Astrocyte (in vitro differentiated cells and primary cell): ENCODE measurements around the gene SPOCK1. TPM values are rescaled to one million over a fixed set of nuclear protein-coding genes. Genes with fewer than 3 reads are reported as not detected.

Experiments
- DNase-seq: peaks from one replicate; pipeline ENCODE4 v3.0.0-alpha.2; 2010; ENCODE audit warnings: low read depth
- FAIRE-seq: peaks from 2 replicates; lab custom pipeline; 2011; peaks lifted over from hg19 to GRCh38; lab: Jason Lieb, UNC
- H2AFZ ChIP-seq: 2 replicates; pipeline ENCODE4 v1.6.0; 2012; ENCODE audit warnings: low read depth, low read length, inconsistent platforms
- H3K27ac ChIP-seq: 2 replicates; pipeline ENCODE4 v1.5.1; 2011; ENCODE audit warnings: low read depth, low read length, inconsistent platforms
- H3K27me3 ChIP-seq: 2 replicates; pipeline ENCODE4 v1.6.0; 2011; ENCODE audit warnings: low read length, inconsistent platforms; ENCODE audit not compliant: insufficient read depth
- H3K36me3 ChIP-seq: 2 replicates; pipeline ENCODE4 v1.5.1; 2011; ENCODE audit warnings: low read length, inconsistent platforms; ENCODE audit not compliant: insufficient read depth
- H3K4me1 ChIP-seq: 2 replicates; pipeline ENCODE4 v1.5.1; 2011; ENCODE audit warnings: low read length, inconsistent platforms; ENCODE audit not compliant: insufficient read depth
- H3K4me2 ChIP-seq: 2 replicates; pipeline ENCODE4 v1.6.0; 2012; ENCODE audit warnings: low read length, inconsistent platforms
- H3K4me3 ChIP-seq: 2 replicates; pipeline ENCODE4 v1.5.1; 2011; ENCODE audit warnings: low read depth, mild to moderate bottlenecking, low read length, inconsistent platforms; ENCODE audit not compliant: insufficient read depth
- H3K79me2 ChIP-seq: 2 replicates; pipeline ENCODE4 v1.6.0; 2012; ENCODE audit warnings: mild to moderate bottlenecking, low read length, inconsistent platforms; ENCODE audit not compliant: insufficient read depth
- H3K9ac ChIP-seq: 2 replicates; pipeline ENCODE4 v1.6.0; 2012; ENCODE audit warnings: mild to moderate bottlenecking, low read length, inconsistent platforms
- H3K9me3 ChIP-seq: 2 replicates; pipeline ENCODE4 v1.5.1; 2012; ENCODE audit warnings: low read depth, mild to moderate bottlenecking, low read length, inconsistent platforms; ENCODE audit not compliant: insufficient read depth
- H4K20me1 ChIP-seq: 2 replicates; pipeline ENCODE4 v1.6.0; 2012; ENCODE audit warnings: low read length, inconsistent platforms; ENCODE audit not compliant: insufficient read depth
- H3K27ac Mint-ChIP-seq: one replicate; pipeline ENCODE4 v1.8.0; 2021; ENCODE audit warnings: mild to moderate bottlenecking, mixed read lengths; ENCODE audit not compliant: unreplicated experiment
- H3K27me3 Mint-ChIP-seq: one replicate; pipeline ENCODE4 v1.8.0; 2021; ENCODE audit warnings: low read depth, mixed read lengths; ENCODE audit not compliant: unreplicated experiment
- H3K36me3 Mint-ChIP-seq: one replicate; pipeline ENCODE4 v1.8.0; 2021; ENCODE audit warnings: low read depth, mixed read lengths; ENCODE audit not compliant: unreplicated experiment
- H3K4me1 Mint-ChIP-seq: one replicate; pipeline ENCODE4 v1.8.0; 2021; ENCODE audit warnings: low read depth, mixed read lengths; ENCODE audit not compliant: unreplicated experiment
- H3K4me3 Mint-ChIP-seq: one replicate; pipeline ENCODE4 v1.8.0; 2021; ENCODE audit warnings: mild to moderate bottlenecking, moderate library complexity, mixed read lengths; ENCODE audit not compliant: unreplicated experiment
- H3K9me3 Mint-ChIP-seq: one replicate; pipeline ENCODE4 v1.8.0; 2021; ENCODE audit warnings: mild to moderate bottlenecking, mixed read lengths; ENCODE audit not compliant: unreplicated experiment
- EZH2 ChIP-seq: IDR thresholded peaks from 2 replicates; pipeline ENCODE4 v1.6.1; 2012; ENCODE audit warnings: mild to moderate bottlenecking, low read length, inconsistent platforms; ENCODE audit not compliant: insufficient read depth
- total RNA-seq: library from RNA; stranded (reverse); gene quantifications from 2 replicates; pipeline ENCODE4 v1.2.1, GENCODE V29; 2021
- TF ChIP-seq, protein P1 (sequence below): IDR thresholded peaks from 2 replicates; pipeline ENCODE4 v1.5.1; 2011; ENCODE audit warnings: low read depth, mild to moderate bottlenecking, inconsistent platforms, low read length, moderate library complexity; ENCODE audit not compliant: insufficient read depth

The SPOCK1 gene
- total RNA-seq, 1 donor from 2014 or later = 53.5 TPM

DNA sequence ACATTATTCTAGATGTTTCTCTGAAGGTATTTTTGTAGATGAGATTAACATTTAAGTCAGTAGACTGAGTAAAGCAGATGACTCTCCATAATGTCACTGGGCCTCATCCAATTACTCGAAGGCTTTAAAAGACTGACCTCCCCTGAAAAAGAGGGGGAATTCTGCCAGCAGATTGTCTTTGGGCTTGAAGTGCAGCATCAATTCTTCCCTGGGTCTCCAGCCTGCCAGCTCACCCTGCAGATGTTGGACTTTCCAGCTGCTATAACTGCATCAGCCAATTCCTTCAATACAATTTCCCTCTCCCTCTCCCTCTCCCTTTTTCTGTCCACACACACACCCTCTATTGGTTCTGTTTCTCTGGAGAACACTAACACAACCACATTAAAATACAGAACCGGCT, 472.8 kb downstream of the SPOCK1 start:
- H2AFZ ChIP-seq = no peak overlapping the region
- Mint-ChIP-seq H3K9me3 (no peaks in the 10 kb centered on the region), H3K27ac (no peak overlapping the region), H3K27me3 (peaks cover 8% of the 10 kb centered on the region), H3K4me3 (no peak overlapping the region), H3K36me3 (no peaks in the 10 kb centered on the region), H3K4me1 (no peaks in the 10 kb centered on the region)
- no peak overlapping the region for H3K4me3 ChIP-seq
- no peak overlapping the region for H3K9ac ChIP-seq
- peaks cover 6% of the 10 kb centered on the region for H3K4me1 ChIP-seq
- H3K9me3 ChIP-seq = no peaks in the 10 kb centered on the region
- H4K20me1 ChIP-seq = peaks cover 10% of the 10 kb centered on the region
- H3K36me3 ChIP-seq = no peaks in the 10 kb centered on the region
- DNase-seq = no peak
- H3K27me3 ChIP-seq = no peaks in the 10 kb centered on the region
- TF ChIP-seq EZH2 = no peak
- TF ChIP-seq, protein P1, sequence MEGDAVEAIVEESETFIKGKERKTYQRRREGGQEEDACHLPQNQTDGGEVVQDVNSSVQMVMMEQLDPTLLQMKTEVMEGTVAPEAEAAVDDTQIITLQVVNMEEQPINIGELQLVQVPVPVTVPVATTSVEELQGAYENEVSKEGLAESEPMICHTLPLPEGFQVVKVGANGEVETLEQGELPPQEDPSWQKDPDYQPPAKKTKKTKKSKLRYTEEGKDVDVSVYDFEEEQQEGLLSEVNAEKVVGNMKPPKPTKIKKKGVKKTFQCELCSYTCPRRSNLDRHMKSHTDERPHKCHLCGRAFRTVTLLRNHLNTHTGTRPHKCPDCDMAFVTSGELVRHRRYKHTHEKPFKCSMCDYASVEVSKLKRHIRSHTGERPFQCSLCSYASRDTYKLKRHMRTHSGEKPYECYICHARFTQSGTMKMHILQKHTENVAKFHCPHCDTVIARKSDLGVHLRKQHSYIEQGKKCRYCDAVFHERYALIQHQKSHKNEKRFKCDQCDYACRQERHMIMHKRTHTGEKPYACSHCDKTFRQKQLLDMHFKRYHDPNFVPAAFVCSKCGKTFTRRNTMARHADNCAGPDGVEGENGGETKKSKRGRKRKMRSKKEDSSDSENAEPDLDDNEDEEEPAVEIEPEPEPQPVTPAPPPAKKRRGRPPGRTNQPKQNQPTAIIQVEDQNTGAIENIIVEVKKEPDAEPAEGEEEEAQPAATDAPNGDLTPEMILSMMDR = no peak
- no peak for FAIRE-seq
- H3K27ac ChIP-seq = no peak overlapping the region
- no peak overlapping the region for H3K4me2 ChIP-seq
- no peaks in the 10 kb centered on the region for H3K79me2 ChIP-seq

GRCh38 chr5:137024044-137024443, 475.1 kb downstream of the SPOCK1 start:
- Histone ChIP-seq H3K4me3 (no peak overlapping the region), H4K20me1 (peaks cover 10% of the 10 kb centered on the region), H3K36me3 (no peaks in the 10 kb centered on the region), H3K4me2 (no peak overlapping the region), H3K27ac (no peak overlapping the region), H3K27me3 (no peaks in the 10 kb centered on the region), H3K4me1 (peaks cover 6% of the 10 kb centered on the region), H3K79me2 (no peaks in the 10 kb centered on the region), H2AFZ (no peak overlapping the region), H3K9me3 (no peaks in the 10 kb centered on the region), H3K9ac (no peak overlapping the region)
- DNase-seq = no peak
- no peaks in the 10 kb centered on the region for H3K36me3 Mint-ChIP-seq
- FAIRE-seq = no peak
- no peaks in the 10 kb centered on the region for H3K9me3 Mint-ChIP-seq
- H3K4me1 Mint-ChIP-seq = no peaks in the 10 kb centered on the region
- TF ChIP-seq EZH2 = no peak
- TF ChIP-seq, protein P1 = no peak
- no peak overlapping the region for H3K27ac Mint-ChIP-seq
- peaks cover 5% of the 10 kb centered on the region for H3K27me3 Mint-ChIP-seq
- no peak overlapping the region for H3K4me3 Mint-ChIP-seq

- Histone ChIP-seq H3K9me3 (no peaks in the 10 kb centered on the region), H3K4me2 (no peak overlapping the region), H3K4me1 (peaks cover 6% of the 10 kb centered on the region), H4K20me1 (peaks cover 10% of the 10 kb centered on the region), H3K9ac (no peak overlapping the region), H2AFZ (no peak overlapping the region), H3K27me3 (no peaks in the 10 kb centered on the region), H3K79me2 (no peaks in the 10 kb centered on the region), H3K4me3 (no peak overlapping the region), H3K27ac (no peak overlapping the region), H3K36me3 (no peaks in the 10 kb centered on the region)
- no peak overlapping the region for H3K4me3 Mint-ChIP-seq
- H3K9me3 Mint-ChIP-seq = no peaks in the 10 kb centered on the region
- H3K4me1 Mint-ChIP-seq = no peaks in the 10 kb centered on the region
- FAIRE-seq = no peak
- TF ChIP-seq, protein P1 = no peak
- TF ChIP-seq EZH2 = no peak
- DNase-seq = no peak
- H3K36me3 Mint-ChIP-seq = no peaks in the 10 kb centered on the region
- H3K27ac Mint-ChIP-seq = no peak overlapping the region
- H3K27me3 Mint-ChIP-seq = peaks cover 1% of the 10 kb centered on the region
These were observed 475.8 kb downstream of the SPOCK1 start for GRCh38 chr5:137023371-137023770.
